ENCODE results near the gene OR2T4. TPM values are rescaled to one million over a fixed set of nuclear protein-coding genes. Genes with fewer than 3 reads are reported as not detected.

The OR2T4 gene
- total RNA-seq, 1 donor from 2014 or later, result not detected

DNA sequence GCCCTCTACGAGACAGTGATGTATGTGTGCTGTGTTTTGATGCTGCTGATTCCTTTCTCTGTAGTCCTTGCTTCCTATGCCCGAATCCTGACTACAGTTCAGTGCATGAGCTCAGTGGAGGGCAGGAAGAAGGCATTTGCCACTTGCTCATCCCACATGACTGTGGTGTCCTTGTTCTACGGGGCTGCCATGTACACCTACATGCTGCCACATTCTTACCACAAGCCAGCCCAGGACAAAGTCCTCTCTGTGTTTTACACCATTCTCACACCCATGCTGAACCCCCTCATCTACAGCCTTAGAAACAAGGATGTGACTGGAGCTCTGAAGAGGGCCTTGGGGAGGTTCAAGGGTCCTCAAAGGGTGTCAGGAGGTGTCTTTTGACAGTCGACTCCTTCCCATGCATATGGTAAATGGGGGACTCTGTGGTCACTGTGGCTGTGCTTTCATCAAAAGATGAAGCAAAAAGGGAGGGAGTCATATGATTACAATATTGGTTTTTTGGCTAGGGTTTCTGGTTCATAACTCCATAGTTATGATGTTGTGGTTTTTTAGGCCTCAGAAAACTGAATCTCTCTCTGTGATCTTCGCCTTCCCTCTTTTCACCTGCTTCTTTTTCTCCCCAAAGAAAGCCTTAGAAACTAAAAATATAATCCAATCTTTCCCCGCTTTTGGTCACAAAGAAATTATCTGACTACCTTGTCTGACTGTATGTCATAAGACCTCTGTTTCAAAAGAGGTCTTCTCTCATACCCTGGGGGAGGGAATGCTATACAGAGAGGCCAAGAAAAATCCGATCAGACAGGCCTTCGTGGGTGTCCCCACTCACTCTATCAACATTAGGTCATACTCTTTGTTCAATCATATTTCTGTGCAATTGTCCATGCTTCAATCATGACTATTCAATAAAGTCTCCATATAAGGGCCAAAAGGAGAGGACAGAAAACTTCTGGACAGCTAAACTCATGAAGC, 45.5 kb downstream of the OR2T4 start:
- H3K9me3 ChIP-seq (ENCODE audit: low read depth), result peaks cover 46% of the 10 kb centered on the region
- H3K27me3 Mint-ChIP-seq (ENCODE audit: insufficient read depth, low read depth), result no peaks in the 10 kb centered on the region
- no peak overlapping the region for H3K4me2 ChIP-seq
- no peak overlapping the region for H3K27ac Mint-ChIP-seq
- H3K9me3 Mint-ChIP-seq, result peaks cover 34% of the 10 kb centered on the region
- H3K9ac ChIP-seq, result no peak overlapping the region
- no peaks in the 10 kb centered on the region for H3K36me3 Mint-ChIP-seq
- H3K27me3 ChIP-seq, result no peaks in the 10 kb centered on the region
- no peak overlapping the region for H2AFZ ChIP-seq (replicated peaks)
- no peak overlapping the region for H3K27ac ChIP-seq
- H4K20me1 ChIP-seq (ENCODE audit: low read depth), result no peaks in the 10 kb centered on the region
- no peaks in the 10 kb centered on the region for H3K79me2 ChIP-seq (ENCODE audit: low read depth)
- H3K4me1 ChIP-seq, result no peaks in the 10 kb centered on the region
- TF ChIP-seq EZH2 (IDR thresholded peaks at IDR 0.05), result no peak
- TF ChIP-seq EZH2phosphoT487 (IDR thresholded peaks at IDR 0.05), result no peak
- TF ChIP-seq, protein P1, sequence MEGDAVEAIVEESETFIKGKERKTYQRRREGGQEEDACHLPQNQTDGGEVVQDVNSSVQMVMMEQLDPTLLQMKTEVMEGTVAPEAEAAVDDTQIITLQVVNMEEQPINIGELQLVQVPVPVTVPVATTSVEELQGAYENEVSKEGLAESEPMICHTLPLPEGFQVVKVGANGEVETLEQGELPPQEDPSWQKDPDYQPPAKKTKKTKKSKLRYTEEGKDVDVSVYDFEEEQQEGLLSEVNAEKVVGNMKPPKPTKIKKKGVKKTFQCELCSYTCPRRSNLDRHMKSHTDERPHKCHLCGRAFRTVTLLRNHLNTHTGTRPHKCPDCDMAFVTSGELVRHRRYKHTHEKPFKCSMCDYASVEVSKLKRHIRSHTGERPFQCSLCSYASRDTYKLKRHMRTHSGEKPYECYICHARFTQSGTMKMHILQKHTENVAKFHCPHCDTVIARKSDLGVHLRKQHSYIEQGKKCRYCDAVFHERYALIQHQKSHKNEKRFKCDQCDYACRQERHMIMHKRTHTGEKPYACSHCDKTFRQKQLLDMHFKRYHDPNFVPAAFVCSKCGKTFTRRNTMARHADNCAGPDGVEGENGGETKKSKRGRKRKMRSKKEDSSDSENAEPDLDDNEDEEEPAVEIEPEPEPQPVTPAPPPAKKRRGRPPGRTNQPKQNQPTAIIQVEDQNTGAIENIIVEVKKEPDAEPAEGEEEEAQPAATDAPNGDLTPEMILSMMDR (IDR thresholded peaks at IDR 0.05), result no peak
- DNase-seq (ENCODE audit: low spot score), result no peak
- H3K4me3 ChIP-seq, result no peak overlapping the region
- H3K36me3 ChIP-seq, result no peaks in the 10 kb centered on the region
- no peaks in the 10 kb centered on the region for H3K4me1 Mint-ChIP-seq
- H3K4me3 Mint-ChIP-seq, result no peak overlapping the region
- H3F3A ChIP-seq (ENCODE audit: low read depth), result no peaks in the 10 kb centered on the region

Other genes starting within 250 kb of the OR2T4 start
- gene OR2M5, start 216.5 kb upstream of the OR2T4 start, total RNA-seq (ENCODE audit: low replicate concordance), result not detected in 2 replicates
- not detected in 2 replicates for gene OR2M2, start 186.8 kb upstream of the OR2T4 start, total RNA-seq (ENCODE audit: low replicate concordance)
- gene OR2M3, start 164.4 kb upstream of the OR2T4 start, total RNA-seq (ENCODE audit: low replicate concordance), result not detected in 2 replicates
- not detected in 2 replicates for gene OR2M4, start 130.2 kb upstream of the OR2T4 start, total RNA-seq (ENCODE audit: low replicate concordance)
- gene OR2T33, start 83.7 kb upstream of the OR2T4 start, total RNA-seq (ENCODE audit: low replicate concordance), result not detected in 2 replicates
- gene OR2T12, start 58.2 kb upstream of the OR2T4 start, total RNA-seq (ENCODE audit: low replicate concordance), result not detected in 2 replicates
- gene OR2M7, start 37.1 kb upstream of the OR2T4 start, total RNA-seq (ENCODE audit: low replicate concordance), result not detected in 2 replicates
- gene OR14C36, start 12.9 kb upstream of the OR2T4 start, total RNA-seq (ENCODE audit: low replicate concordance), result not detected in 2 replicates
- gene OR2T6, start 14.1 kb downstream of the OR2T4 start, total RNA-seq (ENCODE audit: low replicate concordance), result not detected in 2 replicates
- not detected in 2 replicates for gene OR2T1, start 41.4 kb downstream of the OR2T4 start, total RNA-seq (ENCODE audit: low replicate concordance)
- gene OR2T2, start 84.0 kb downstream of the OR2T4 start, total RNA-seq (ENCODE audit: low replicate concordance), result not detected in 2 replicates
- gene OR2T3, start 111.7 kb downstream of the OR2T4 start, total RNA-seq (ENCODE audit: low replicate concordance), result not detected in 2 replicates
- gene OR2T5, start 126.9 kb downstream of the OR2T4 start, total RNA-seq (ENCODE audit: low replicate concordance), result not detected in 2 replicates
- gene OR2G6, start 146.4 kb downstream of the OR2T4 start, total RNA-seq (ENCODE audit: low replicate concordance), result not detected in 2 replicates
- gene OR2T29, start 201.1 kb downstream of the OR2T4 start, total RNA-seq (ENCODE audit: low replicate concordance), result not detected in 2 replicates
- gene OR2T34, start 213.1 kb downstream of the OR2T4 start, total RNA-seq (ENCODE audit: low replicate concordance), result not detected in 2 replicates
- not detected in 2 replicates for gene OR2T10, start 236.0 kb downstream of the OR2T4 start, total RNA-seq (ENCODE audit: low replicate concordance)

Measured in neural progenitor cell (in vitro differentiated cells).